ENCODE results near the gene CTNNA2. TPM values are rescaled to one million over a fixed set of nuclear protein-coding genes. Genes with fewer than 3 reads are reported as not detected.

CTNNA2 gene
- total RNA-seq, 4 donors from 2014 or later = 0.88 to 14.9 (median 2.3) TPM; not detected in 1

GRCh38 chr2:79695248-79695647 lies 182.4 kb downstream of the CTNNA2 start:
- DNase-seq = no peak
- no peak overlapping the region for H3K4me3 ChIP-seq
- no peaks in the 10 kb centered on the region for H3K36me3 ChIP-seq
- no peak overlapping the region for H3K27ac ChIP-seq
- TF ChIP-seq CTCF (IDR thresholded peaks at IDR 0.05) = no peak
- TF ChIP-seq POLR2A (IDR thresholded peaks at IDR 0.05) = no peak
- no peaks in the 10 kb centered on the region for H3K4me1 ChIP-seq
- H3K9me3 ChIP-seq = no peaks in the 10 kb centered on the region
- H3K27me3 ChIP-seq = no peaks in the 10 kb centered on the region
- intact Hi-C loops (cut with DNase I; ENCODE audit: low total_unique reads) = no loop called here

GRCh38 chr2:79697200-79697599 lies 184.3 kb downstream of the CTNNA2 start:
- no peaks in the 10 kb centered on the region for H3K36me3 ChIP-seq
- H3K9me3 ChIP-seq = no peaks in the 10 kb centered on the region
- TF ChIP-seq POLR2A (IDR thresholded peaks at IDR 0.05) (no peak), CTCF (IDR thresholded peaks at IDR 0.05) (no peak)
- intact Hi-C loops (cut with DNase I; ENCODE audit: low total_unique reads) = no loop called here
- no peak overlapping the region for H3K27ac ChIP-seq
- H3K4me3 ChIP-seq = no peak overlapping the region
- no peaks in the 10 kb centered on the region for H3K27me3 ChIP-seq
- no peaks in the 10 kb centered on the region for H3K4me1 ChIP-seq
- DNase-seq = no peak

- intact Hi-C loops (cut with DNase I; ENCODE audit: low total_unique reads) = no loop called here
- no peaks in the 10 kb centered on the region for H3K27me3 ChIP-seq
- TF ChIP-seq POLR2A (IDR thresholded peaks at IDR 0.05) = no peak
- TF ChIP-seq CTCF (IDR thresholded peaks at IDR 0.05) = no peak
These were observed 187.8 kb downstream of the CTNNA2 start for GRCh38 chr2:79700651-79701050.

GRCh38 chr2:79702905-79703304 lies 190.1 kb downstream of the CTNNA2 start:
- H3K27me3 ChIP-seq = no peaks in the 10 kb centered on the region
- H3K9me3 ChIP-seq = no peaks in the 10 kb centered on the region
- DNase-seq = no peak
- no peak overlapping the region for H3K27ac ChIP-seq
- TF ChIP-seq CTCF (IDR thresholded peaks at IDR 0.05) = no peak
- no peak for TF ChIP-seq POLR2A (IDR thresholded peaks at IDR 0.05)
- intact Hi-C loops (cut with DNase I; ENCODE audit: low total_unique reads) = no loop called here
- H3K36me3 ChIP-seq = no peaks in the 10 kb centered on the region
- no peaks in the 10 kb centered on the region for H3K4me1 ChIP-seq
- H3K4me3 ChIP-seq = no peak overlapping the region

More at GRCh38 chr2:79700651-79701050, 187.8 kb downstream of the CTNNA2 start:
- no peak overlapping the region for H3K4me3 ChIP-seq
- H3K9me3 ChIP-seq = no peaks in the 10 kb centered on the region
- no peak for DNase-seq
- H3K4me1 ChIP-seq = no peaks in the 10 kb centered on the region
- no peak overlapping the region for H3K27ac ChIP-seq
- H3K36me3 ChIP-seq = no peaks in the 10 kb centered on the region

- Histone ChIP-seq H3K4me3 (no peak overlapping the region), H3K4me1 (no peaks in the 10 kb centered on the region), H3K27me3 (no peaks in the 10 kb centered on the region), H3K36me3 (no peaks in the 10 kb centered on the region), H3K9me3 (no peaks in the 10 kb centered on the region), H3K27ac (no peak overlapping the region)
- intact Hi-C loops (cut with DNase I; ENCODE audit: low total_unique reads) = no loop called here
- no peak for TF ChIP-seq POLR2A (IDR thresholded peaks at IDR 0.05)
- no peak for TF ChIP-seq CTCF (IDR thresholded peaks at IDR 0.05)
- DNase-seq = no peak
These were observed 198.2 kb downstream of the CTNNA2 start for GRCh38 chr2:79711098-79711497.

All from uterus (tissue), 4 donors.